SK-N-SH (cell line): ENCODE results near the gene SLC45A3. TPM values are rescaled to one million over a fixed set of nuclear protein-coding genes. Genes with fewer than 3 reads are reported as not detected.
A peak's percentile ranks its signal among the peaks of the same experiment; 100 is the strongest.

Source experiments
- CTCF ChIA-PET: fragments of 300-600, 350-600 bp; formaldehyde crosslinking; extraction: SDS; loops from one replicate; lab custom pipeline; 2021; lab: Yijun Ruan, JAX
- POLR2A ChIA-PET: fragments of 350-600 bp; sonication (Branson Sonifier 250); formaldehyde crosslinking; extraction: SDS; loops from one replicate; lab custom pipeline; 2020; ENCODE audit warnings: antibody characterized with exemption, inconsistent platforms; lab: Yijun Ruan, JAX
- DNase-seq: peaks from one replicate; pipeline ENCODE4 v3.0.0; 2012
- H2AFZ ChIP-seq: fragments of 200-600 bp; sonication (generic); 2 replicates; pipeline ENCODE4 v1.8.1; 2016; ENCODE audit warnings: antibody characterized with exemption, mild to moderate bottlenecking, low read depth
- H3F3A ChIP-seq: fragments of 200-600 bp; sonication (generic); replicated peaks from 2 replicates; pipeline ENCODE3; 2016; ENCODE audit warnings: antibody characterized with exemption, mild to moderate bottlenecking; ENCODE audit not compliant: insufficient read depth
- H3K27ac ChIP-seq, 2 experiments: fragments of 200-500 bp in 1 of 2; fragments of 200-600 bp in 1 of 2; sonication (Bioruptor generic) in 1 of 2; sonication (generic), shearing (Covaris generic) in 1 of 2; 2 replicates each; pipeline versions ENCODE4 v1.5.1 to v1.6.1; 2014 to 2016; ENCODE audit warnings: low read depth in 2 of 2, inconsistent platforms in 1 of 2, low read length in 1 of 2, mild to moderate bottlenecking in 1 of 2, mixed read lengths in 1 of 2
- H3K27me3 ChIP-seq: fragments of 200-600 bp; sonication (generic), shearing (Covaris generic); 2 replicates; pipeline ENCODE4 v1.6.1; 2016; ENCODE audit warnings: mixed run types; ENCODE audit not compliant: insufficient read depth
- H3K36me3 ChIP-seq, 2 experiments: fragments of 200-500 bp in 1 of 2; fragments of 200-600 bp in 1 of 2; sonication (Bioruptor generic) in 1 of 2; sonication (generic) in 1 of 2; replicated peaks in 1 of 2; 2 replicates each; pipeline versions ENCODE3 to v1.5.1; 2014 to 2016; ENCODE audit warnings: low read length in 1 of 2, mild to moderate bottlenecking in 1 of 2; ENCODE audit not compliant: insufficient read depth in 2 of 2, control insufficient read depth in 1 of 2
- H3K4me1 ChIP-seq, 2 experiments: fragments of 200-500 bp in 1 of 2; fragments of 200-600 bp in 1 of 2; sonication (Bioruptor generic) in 1 of 2; sonication (generic), shearing (Covaris generic) in 1 of 2; 2 replicates each; pipeline versions ENCODE4 v1.5.1 to v1.6.1; 2014 to 2016; ENCODE audit warnings: low read depth in 1 of 2, low read length in 1 of 2, mixed run types in 1 of 2; ENCODE audit not compliant: insufficient read depth in 2 of 2, control insufficient read depth in 1 of 2
- H3K4me2 ChIP-seq: fragments of 200-600 bp; sonication (generic), shearing (Covaris generic); 2 replicates; pipeline ENCODE4 v1.6.1; 2017; ENCODE audit warnings: mixed run types
- H3K4me3 ChIP-seq, 2 experiments: fragments of 200-500 bp in 1 of 2; fragments of 200-600 bp in 1 of 2; sonication (Bioruptor generic) in 1 of 2; sonication (generic), shearing (Covaris generic) in 1 of 2; 2 replicates each; pipeline versions ENCODE4 v1.5.1 to v1.8.1; 2014 to 2016; ENCODE audit warnings: low read depth in 2 of 2, inconsistent platforms in 1 of 2, low read length in 1 of 2, mild to moderate bottlenecking in 1 of 2, mixed read lengths in 1 of 2, moderate library complexity in 1 of 2
- H3K79me2 ChIP-seq: fragments of 200-600 bp; sonication (generic); 2 replicates; pipeline ENCODE4 v1.8.1; 2017; ENCODE audit warnings: mild to moderate bottlenecking; ENCODE audit not compliant: insufficient read depth
- H3K9ac ChIP-seq: fragments of 200-600 bp; sonication (generic); 2 replicates; pipeline ENCODE4 v1.6.1; 2017; ENCODE audit warnings: mixed run types
- H3K9me2 ChIP-seq: fragments of 200-600 bp; sonication (generic); 2 replicates; pipeline ENCODE4 v1.6.1; 2017; ENCODE audit warnings: mixed run types
- H3K9me3 ChIP-seq: fragments of 200-600 bp; sonication (generic); 2 replicates; pipeline ENCODE4 v1.6.1; 2017; ENCODE audit warnings: mixed run types, mild to moderate bottlenecking, moderate library complexity
- H4K20me1 ChIP-seq: fragments of 200-600 bp; sonication (generic); 2 replicates; pipeline ENCODE4 v1.6.1; 2017; ENCODE audit warnings: mild to moderate bottlenecking, mixed run types; ENCODE audit not compliant: insufficient read depth
- CTCF ChIP-seq: fragments of 200-600 bp; sonication (generic); IDR thresholded peaks from 2 replicates; pipeline ENCODE4 v1.6.1; 2017; ENCODE audit warnings: antibody characterized with exemption, mild to moderate bottlenecking, moderate library complexity
- GABPA ChIP-seq: IDR thresholded peaks from 2 replicates; pipeline ENCODE4 v1.4.0; 2012; ENCODE audit warnings: low read depth, mild to moderate bottlenecking
- MXI1 ChIP-seq: IDR thresholded peaks from 2 replicates; pipeline ENCODE4 v1.6.1; 2012; ENCODE audit warnings: mild to moderate bottlenecking, low read depth, low read length, improper control_type of control experiment
- NRF1 ChIP-seq: IDR thresholded peaks from 2 replicates; pipeline ENCODE4 v1.6.1; 2012; ENCODE audit warnings: low read depth, mild to moderate bottlenecking, low read length
- SIN3A ChIP-seq: IDR thresholded peaks from 2 replicates; pipeline ENCODE4 v1.6.1; 2012; ENCODE audit warnings: low read depth, mild to moderate bottlenecking, low read length, moderate library complexity, borderline replicate concordance
- SMC3 ChIP-seq: IDR thresholded peaks from 2 replicates; pipeline ENCODE4 v1.6.1; 2012; ENCODE audit warnings: low read depth, low read length, improper control_type of control experiment
- ZBTB33 ChIP-seq: IDR thresholded peaks from 2 replicates; pipeline ENCODE4 v1.4.0; 2012; ENCODE audit warnings: low read depth, borderline replicate concordance
- whole genome bisulfite sequencing: methylation state at CpG from one replicate; pipeline ENCODE4 v1.1.6; 2017; ENCODE audit warnings: low lambda C conversion rate; 5-methylcytosine and 5-hydroxymethylcytosine counted together
- polyA plus RNA-seq, 3 experiments: library from polyadenylated mRNA; depleted of rRNA; stranded (reverse); fragments of >200 nt; gene quantifications; 2 replicates each; pipeline ENCODE4 v1.2.3, GENCODE V29; 2012
- TF ChIP-seq, protein P1 (sequence below): IDR thresholded peaks from 2 replicates; pipeline ENCODE4 v1.6.1; 2012; ENCODE audit warnings: mild to moderate bottlenecking, low read depth, low read length, moderate library complexity
- TF ChIP-seq, protein P2 (sequence below): IDR thresholded peaks from 2 replicates; pipeline ENCODE4; 2012
- TF ChIP-seq, protein P3 (sequence below): IDR thresholded peaks from 2 replicates; pipeline ENCODE4 v1.4.0; 2012; ENCODE audit warnings: low read depth

Gene SLC45A3
- 4.6 and 4.7 TPM in 2 replicates for polyA plus RNA-seq (2012; rRNA removed)
- polyA plus RNA-seq (2012; cell fraction: cytosol; rRNA removed), result 2.3 and 3.6 TPM in 2 replicates
- 5.8 and 6.0 TPM in 2 replicates for polyA plus RNA-seq (2012; cell fraction: nucleus; rRNA removed)

GRCh38 chr1:205680073-205680851 lies at the start of gene SLC45A3:
Gene SLC45A3, minus strand, starts transcription at chr1:205680509. Its CDS starts 15,853 bp downstream, at chr1:205664656.
- no peaks in the 10 kb centered on the region for H4K20me1 ChIP-seq
- no peaks in the 10 kb centered on the region for H3K27me3 ChIP-seq
- no peaks in the 10 kb centered on the region for H3K36me3 ChIP-seq
- ChIA-PET CTCF (interaction anchor here (1.1 to 18.5 kb wide), 11 partner anchors 9 to 297 kb away, joined by 3 to 214 read pairs (median 6); partner anchors contain the start of gene ELK4), POLR2A (interaction anchor here (1.0 kb wide), 1 partner anchor 69 kb away, joined by 3 read pairs; no protein-coding TSS in a partner anchor)
- peaks cover 8 to 12% of the 10 kb centered on the region in 2 experiments; a peak in 1 of 4 replicates for H3K4me1 ChIP-seq
- WGBS, result 3% methylated on average over 21 of the region's 86 CpGs
- peak within 1 kb of the TSS; percentile 72 for H3K9ac ChIP-seq
- H3K79me2 ChIP-seq, result peaks cover 34% of the 10 kb centered on the region
- peak; percentile 94 for DNase-seq
- H2AFZ ChIP-seq, result peak within 1 kb of the TSS; percentile 87
- H3K4me3 ChIP-seq, result peak within 1 kb of the TSS; percentile 70 to 78
- H3K27ac ChIP-seq, result peak within 1 kb of the TSS in 1 of 2 experiments; percentile 56; a peak in 2 of 4 replicates
- no peaks in the 10 kb centered on the region for H3K9me3 ChIP-seq
- peak within 1 kb of the TSS; percentile 97 for H3K4me2 ChIP-seq
- TF ChIP-seq SIN3A (peak; percentile 52; the same call in 1 of the 2 replicates), CTCF (no peak), SMC3 (no peak), ZBTB33 (no peak), GABPA (no peak), MXI1 (peak; percentile 33; the same call in 1 of the 2 replicates), NRF1 (0 out of 2 replicates have a peak, but pooled peaks have one; percentile 18)
- TF ChIP-seq, protein P1, sequence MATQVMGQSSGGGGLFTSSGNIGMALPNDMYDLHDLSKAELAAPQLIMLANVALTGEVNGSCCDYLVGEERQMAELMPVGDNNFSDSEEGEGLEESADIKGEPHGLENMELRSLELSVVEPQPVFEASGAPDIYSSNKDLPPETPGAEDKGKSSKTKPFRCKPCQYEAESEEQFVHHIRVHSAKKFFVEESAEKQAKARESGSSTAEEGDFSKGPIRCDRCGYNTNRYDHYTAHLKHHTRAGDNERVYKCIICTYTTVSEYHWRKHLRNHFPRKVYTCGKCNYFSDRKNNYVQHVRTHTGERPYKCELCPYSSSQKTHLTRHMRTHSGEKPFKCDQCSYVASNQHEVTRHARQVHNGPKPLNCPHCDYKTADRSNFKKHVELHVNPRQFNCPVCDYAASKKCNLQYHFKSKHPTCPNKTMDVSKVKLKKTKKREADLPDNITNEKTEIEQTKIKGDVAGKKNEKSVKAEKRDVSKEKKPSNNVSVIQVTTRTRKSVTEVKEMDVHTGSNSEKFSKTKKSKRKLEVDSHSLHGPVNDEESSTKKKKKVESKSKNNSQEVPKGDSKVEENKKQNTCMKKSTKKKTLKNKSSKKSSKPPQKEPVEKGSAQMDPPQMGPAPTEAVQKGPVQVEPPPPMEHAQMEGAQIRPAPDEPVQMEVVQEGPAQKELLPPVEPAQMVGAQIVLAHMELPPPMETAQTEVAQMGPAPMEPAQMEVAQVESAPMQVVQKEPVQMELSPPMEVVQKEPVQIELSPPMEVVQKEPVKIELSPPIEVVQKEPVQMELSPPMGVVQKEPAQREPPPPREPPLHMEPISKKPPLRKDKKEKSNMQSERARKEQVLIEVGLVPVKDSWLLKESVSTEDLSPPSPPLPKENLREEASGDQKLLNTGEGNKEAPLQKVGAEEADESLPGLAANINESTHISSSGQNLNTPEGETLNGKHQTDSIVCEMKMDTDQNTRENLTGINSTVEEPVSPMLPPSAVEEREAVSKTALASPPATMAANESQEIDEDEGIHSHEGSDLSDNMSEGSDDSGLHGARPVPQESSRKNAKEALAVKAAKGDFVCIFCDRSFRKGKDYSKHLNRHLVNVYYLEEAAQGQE, result no peak
- TF ChIP-seq, protein P2, sequence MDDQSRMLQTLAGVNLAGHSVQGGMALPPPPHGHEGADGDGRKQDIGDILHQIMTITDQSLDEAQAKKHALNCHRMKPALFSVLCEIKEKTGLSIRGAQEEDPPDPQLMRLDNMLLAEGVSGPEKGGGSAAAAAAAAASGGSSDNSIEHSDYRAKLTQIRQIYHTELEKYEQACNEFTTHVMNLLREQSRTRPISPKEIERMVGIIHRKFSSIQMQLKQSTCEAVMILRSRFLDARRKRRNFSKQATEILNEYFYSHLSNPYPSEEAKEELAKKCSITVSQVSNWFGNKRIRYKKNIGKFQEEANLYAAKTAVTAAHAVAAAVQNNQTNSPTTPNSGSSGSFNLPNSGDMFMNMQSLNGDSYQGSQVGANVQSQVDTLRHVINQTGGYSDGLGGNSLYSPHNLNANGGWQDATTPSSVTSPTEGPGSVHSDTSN, result no peak
- TF ChIP-seq, protein P3, sequence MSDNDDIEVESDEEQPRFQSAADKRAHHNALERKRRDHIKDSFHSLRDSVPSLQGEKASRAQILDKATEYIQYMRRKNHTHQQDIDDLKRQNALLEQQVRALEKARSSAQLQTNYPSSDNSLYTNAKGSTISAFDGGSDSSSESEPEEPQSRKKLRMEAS, result peak; percentile 16; the same call in 1 of the 2 replicates
- no peaks in the 10 kb centered on the region for H3F3A ChIP-seq
- H3K9me2 ChIP-seq, result no peaks in the 10 kb centered on the region
